Naive B cell (primary cell): Measurements from ENCODE around the gene PCGF3. TPM values are rescaled to one million over a fixed set of nuclear protein-coding genes. Genes with fewer than 3 reads are reported as not detected.
A peak's percentile ranks its signal among the peaks of the same experiment; 100 is the strongest.
"Not testable (repeated sequence)": the region's sequence is repeated elsewhere in the genome, so short reads cannot be mapped to it uniquely, and the experiment has no call there.

ENCODE experiments used
- ATAC-seq, 2 donors: fragments of 150-1000 bp; cut with Tn5 transposase; 2 replicates each; pipeline ENCODE4 v1.10.0; 2021; ENCODE audit warnings: low read depth in 2 of 2, mild to moderate bottlenecking in 2 of 2, moderate library complexity in 2 of 2
- DNase-seq: peaks from one replicate; pipeline ENCODE4 v3.0.0; 2022
- H3K27ac Mint-ChIP-seq, 6 donors: one replicate each; pipeline ENCODE4 v1.8.0; 2020 to 2022; ENCODE audit warnings: mild to moderate bottlenecking in 6 of 6, mixed read lengths in 6 of 6, moderate library complexity in 5 of 6, inconsistent platforms in 2 of 6
- H3K27me3 Mint-ChIP-seq, 3 donors: one replicate each; pipeline ENCODE4 v1.8.0; 2021 to 2022; ENCODE audit warnings: mixed read lengths in 3 of 3, mild to moderate bottlenecking in 1 of 3
- H3K36me3 Mint-ChIP-seq, 2 donors: one replicate each; pipeline ENCODE4 v1.8.0; 2020 to 2022; ENCODE audit warnings: mixed read lengths in 2 of 2, inconsistent platforms in 1 of 2, mild to moderate bottlenecking in 1 of 2
- H3K4me1 Mint-ChIP-seq, 3 donors: one replicate each; pipeline ENCODE4 v1.8.0; 2020 to 2022; ENCODE audit warnings: mixed read lengths in 3 of 3, inconsistent platforms in 1 of 3, mild to moderate bottlenecking in 1 of 3, moderate library complexity in 1 of 3
- H3K4me3 Mint-ChIP-seq, 8 donors: one replicate each; pipeline ENCODE4 v1.8.0; 2020 to 2022; ENCODE audit warnings: mild to moderate bottlenecking in 8 of 8, mixed read lengths in 8 of 8, moderate library complexity in 8 of 8, inconsistent platforms in 2 of 8
- H3K9me3 Mint-ChIP-seq, 7 donors: one replicate each; pipeline ENCODE4 v1.8.0; 2020 to 2022; ENCODE audit warnings: mixed read lengths in 7 of 7, mild to moderate bottlenecking in 5 of 7, inconsistent platforms in 2 of 7, moderate library complexity in 1 of 7
- polyA plus RNA-seq, 6 donors: library from polyadenylated mRNA; unstranded; fragments of 300-500 nt; fragmentation: Illumina TruSeq; gene quantifications; one replicate each; pipeline ENCODE4 v1.2.3, GENCODE V29; 2021; ENCODE audit warnings: low read depth in 6 of 6

Gene PCGF3
- polyA plus RNA-seq, 6 donors from 2014 or later, result 5.6 to 9.5 (median 7.1) TPM

DNA sequence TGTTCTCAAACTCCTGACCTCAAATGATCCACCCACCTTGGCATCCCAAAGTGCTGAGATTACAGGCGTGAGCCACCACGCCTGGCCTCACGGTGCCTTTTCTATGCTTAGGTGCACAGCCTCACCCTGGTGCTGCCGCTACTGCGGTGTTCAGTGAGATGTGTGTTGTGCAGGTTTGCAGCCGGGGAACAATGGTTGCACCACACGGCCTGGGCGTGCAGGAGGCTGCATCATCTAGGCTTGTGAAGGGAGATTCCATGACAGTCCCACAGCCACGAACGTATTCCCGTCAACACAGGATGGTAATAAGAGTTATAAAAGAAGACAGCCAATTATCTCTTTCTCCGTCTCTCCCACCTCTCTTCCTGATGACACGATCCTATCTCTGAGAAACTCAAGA lies 98.3 kb downstream of the PCGF3 start:
- ATAC-seq (no peak), DNase-seq (no peak)
- Mint-ChIP-seq H3K36me3 (peaks cover 0 to 6% of the 10 kb centered on the region in 2 donors), H3K9me3 (peaks cover 4 to 19% (median 8%) of the 10 kb centered on the region in 7 donors), H3K27me3 (peaks cover 15 to 48% (median 22%) of the 10 kb centered on the region in 3 donors), H3K4me3 (peak overlapping the region in 1 of 8 donors; percentile 10), H3K4me1 (no peaks in the 10 kb centered on the region), H3K27ac (no peak overlapping the region)

DNA sequence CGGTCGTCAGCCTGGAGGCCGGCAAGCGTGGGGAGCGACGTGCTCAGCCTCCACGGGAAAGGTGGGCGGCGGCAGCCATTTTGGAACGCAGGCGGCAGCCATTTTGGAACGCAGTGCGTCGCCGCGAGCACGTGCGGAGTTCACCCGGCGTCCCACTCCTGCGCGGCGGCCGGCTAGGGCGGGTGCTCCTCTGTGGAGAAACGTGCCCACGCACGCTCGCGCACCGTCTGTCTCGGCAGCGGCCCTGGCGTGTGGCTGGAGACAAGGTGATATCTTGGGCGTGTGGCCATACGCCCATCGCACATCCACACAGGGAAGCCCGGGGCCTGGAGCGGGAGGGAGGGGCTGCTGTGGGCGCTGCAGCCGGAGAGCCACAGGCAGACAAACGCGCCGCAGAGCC lies 99.2 kb downstream of the PCGF3 start:
- Mint-ChIP-seq H3K27me3 (peaks cover 15 to 40% (median 22%) of the 10 kb centered on the region in 3 donors), H3K36me3 (peaks cover 0 to 6% of the 10 kb centered on the region in 2 donors), H3K4me3 (no peak overlapping the region), H3K27ac (no peak overlapping the region), H3K9me3 (peaks cover 4 to 19% (median 8%) of the 10 kb centered on the region in 7 donors), H3K4me1 (no peaks in the 10 kb centered on the region)
- DNase-seq (no peak), ATAC-seq (no peak)

DNA sequence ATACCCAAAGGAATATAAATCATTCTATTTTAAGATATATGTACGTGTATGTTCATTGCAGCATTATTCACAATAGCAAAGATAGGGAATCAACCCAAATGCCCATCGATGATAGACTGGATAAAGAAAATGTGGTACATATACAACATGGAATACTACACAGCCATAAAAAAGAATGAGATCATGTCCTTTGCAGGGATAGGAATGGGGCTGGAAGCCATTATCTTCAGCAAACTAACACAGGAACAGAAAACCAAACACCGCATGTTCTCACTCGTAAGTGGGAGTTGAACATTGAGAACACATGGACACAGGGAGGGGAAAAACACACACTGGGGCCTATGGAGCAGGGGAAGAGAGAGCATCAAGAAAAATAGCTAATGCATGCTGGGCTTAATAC lies 101.3 kb downstream of the PCGF3 start:
- Mint-ChIP-seq H3K9me3 (peaks cover 3 to 16% (median 6%) of the 10 kb centered on the region in 7 donors), H3K27me3 (peaks cover 25 to 49% (median 29%) of the 10 kb centered on the region in 3 donors)
- H3K4me3 Mint-ChIP-seq, H3K36me3 Mint-ChIP-seq, H3K27ac Mint-ChIP-seq, ATAC-seq, H3K4me1 Mint-ChIP-seq, DNase-seq: not testable (repeated sequence)

DNA sequence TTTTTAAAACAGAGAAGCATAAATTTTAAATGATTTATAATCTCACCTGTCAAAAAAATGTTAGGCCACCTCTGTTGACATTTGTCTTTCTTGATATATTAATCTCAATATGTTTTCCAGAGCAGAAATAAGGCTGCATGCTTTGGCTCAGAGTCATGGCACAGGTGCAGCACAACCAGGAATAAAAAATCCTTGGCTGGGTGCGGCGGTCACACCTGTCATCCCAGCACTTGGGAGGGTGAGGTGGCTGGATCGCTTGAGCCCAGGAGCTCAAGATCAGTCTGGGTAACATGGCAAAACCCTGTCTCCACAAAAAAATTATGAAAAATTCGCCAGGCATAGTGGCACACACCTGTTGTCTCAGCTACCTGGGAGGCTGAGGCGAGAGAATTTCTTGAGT lies 102.2 kb downstream of the PCGF3 start:
- H3K27ac Mint-ChIP-seq, result no peak overlapping the region
- ATAC-seq, result no peak
- H3K9me3 Mint-ChIP-seq, result peaks cover 1 to 14% (median 4%) of the 10 kb centered on the region in 7 donors
- H3K4me3 Mint-ChIP-seq, result no peak overlapping the region
- H3K4me1 Mint-ChIP-seq, result no peaks in the 10 kb centered on the region
- DNase-seq, result no peak
- peaks cover 28 to 57% (median 33%) of the 10 kb centered on the region in 3 donors for H3K27me3 Mint-ChIP-seq
- peaks cover 4 to 6% of the 10 kb centered on the region in 2 donors for H3K36me3 Mint-ChIP-seq

DNA sequence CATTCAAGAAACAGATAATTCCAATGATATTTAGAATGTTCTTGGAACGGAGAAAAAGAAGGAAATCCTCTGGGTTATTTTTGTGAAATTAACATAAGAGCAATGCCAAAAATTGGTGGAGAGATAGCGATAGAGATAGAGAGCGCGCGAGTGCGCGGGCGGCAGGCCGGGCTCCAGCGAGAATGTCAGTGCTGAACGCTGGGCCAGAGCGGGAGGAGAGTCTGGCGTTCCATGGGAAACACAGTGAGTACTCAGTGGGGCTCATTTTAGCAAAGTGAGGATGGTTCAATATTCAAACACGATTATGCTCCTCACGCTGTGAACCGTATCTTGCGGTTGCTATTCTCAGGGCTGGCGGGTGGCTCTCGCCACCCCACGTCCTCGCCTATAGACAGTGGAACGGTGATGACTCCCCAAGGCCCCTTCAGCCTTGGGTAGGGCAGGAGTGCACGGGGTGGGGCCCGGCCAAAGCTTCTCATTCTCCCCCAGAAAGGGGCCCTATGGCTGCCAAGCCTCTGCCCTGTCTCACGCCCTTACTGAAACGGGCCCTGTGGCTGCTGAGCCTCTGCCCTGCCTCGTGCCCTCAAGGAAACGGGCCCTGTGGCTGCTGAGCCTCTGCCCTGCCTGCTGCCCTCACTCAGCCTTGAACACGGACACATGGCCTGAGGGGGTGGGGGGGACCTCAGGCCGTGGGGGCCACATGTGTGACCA lies 103.4 kb downstream of the PCGF3 start:
- Mint-ChIP-seq H3K36me3 (peaks cover 4 to 6% of the 10 kb centered on the region in 2 donors), H3K4me1 (peaks cover 0 to under 1% (median 0%) of the 10 kb centered on the region in 3 donors), H3K4me3 (no peak overlapping the region), H3K27ac (peak overlapping the region in 1 of 6 donors; percentile 42), H3K27me3 (peaks cover 32 to 64% (median 43%) of the 10 kb centered on the region in 3 donors), H3K9me3 (peaks cover 1 to 14% (median 4%) of the 10 kb centered on the region in 7 donors)
- ATAC-seq (no peak), DNase-seq (no peak)

DNA sequence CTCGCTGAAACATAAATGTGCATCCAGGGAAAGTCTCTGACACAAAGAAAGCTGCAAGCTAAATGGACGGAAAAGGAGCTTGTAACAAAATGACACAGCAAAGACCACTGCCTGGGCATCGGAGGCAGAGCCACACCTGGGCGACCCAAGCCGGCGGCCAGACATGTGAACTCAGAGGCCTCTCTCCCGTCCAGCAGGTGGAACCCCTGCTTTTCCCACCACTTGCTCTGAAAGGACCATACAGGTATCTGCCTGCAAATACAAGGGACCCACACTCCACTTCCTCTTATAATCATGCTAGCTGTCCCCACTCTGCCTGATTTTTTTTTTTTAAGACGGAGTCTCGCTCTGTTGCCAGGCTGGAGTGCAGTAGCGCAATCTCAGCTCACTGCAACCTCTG lies 108.3 kb downstream of the PCGF3 start:
- H3K36me3 Mint-ChIP-seq, result peaks cover 4 to 5% of the 10 kb centered on the region in 2 donors
- peaks cover 34 to 66% (median 58%) of the 10 kb centered on the region in 3 donors for H3K27me3 Mint-ChIP-seq
- DNase-seq (no peak), ATAC-seq (peak in 1 of 2 donors; percentile 41)
- peaks cover 0 to 8% (median 0%) of the 10 kb centered on the region in 3 donors for H3K4me1 Mint-ChIP-seq
- no peaks in the 10 kb centered on the region for H3K9me3 Mint-ChIP-seq
- no peak overlapping the region for H3K27ac Mint-ChIP-seq
- no peak overlapping the region for H3K4me3 Mint-ChIP-seq

DNA sequence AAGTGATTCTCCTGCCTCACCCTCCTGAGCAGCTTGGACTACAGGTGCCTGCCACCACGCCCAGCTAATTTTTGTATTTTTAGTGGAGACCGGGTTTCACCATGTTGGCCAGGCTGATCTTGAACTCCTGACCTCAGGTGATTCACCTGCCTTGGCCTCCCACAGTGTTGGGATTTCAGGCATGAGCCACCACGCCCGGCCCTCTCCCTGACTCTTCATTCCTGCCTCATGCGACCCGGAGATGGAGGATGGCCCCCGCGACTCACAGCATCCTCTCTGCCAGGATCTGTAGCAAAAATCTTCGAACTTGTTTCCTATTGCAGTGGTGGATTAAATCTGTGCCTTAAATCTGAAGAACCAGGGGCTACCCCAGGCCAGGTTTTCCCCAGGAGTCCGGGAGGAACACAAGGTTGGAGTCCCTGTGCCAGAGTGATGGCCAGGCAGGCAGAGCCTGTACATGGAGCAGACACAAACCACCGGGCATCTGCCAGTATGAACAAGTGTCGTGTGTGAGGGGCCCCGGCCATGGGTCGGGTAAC lies 108.7 kb downstream of the PCGF3 start:
- Mint-ChIP-seq H3K27ac (peak overlapping the region in 1 of 6 donors; percentile 42), H3K9me3 (no peaks in the 10 kb centered on the region), H3K4me3 (no peak overlapping the region), H3K4me1 (peaks cover 0 to 8% (median 0%) of the 10 kb centered on the region in 3 donors), H3K36me3 (peaks cover 4 to 5% of the 10 kb centered on the region in 2 donors), H3K27me3 (peaks cover 35 to 70% (median 58%) of the 10 kb centered on the region in 3 donors)
- DNase-seq, result no peak
- no peak for ATAC-seq

DNA sequence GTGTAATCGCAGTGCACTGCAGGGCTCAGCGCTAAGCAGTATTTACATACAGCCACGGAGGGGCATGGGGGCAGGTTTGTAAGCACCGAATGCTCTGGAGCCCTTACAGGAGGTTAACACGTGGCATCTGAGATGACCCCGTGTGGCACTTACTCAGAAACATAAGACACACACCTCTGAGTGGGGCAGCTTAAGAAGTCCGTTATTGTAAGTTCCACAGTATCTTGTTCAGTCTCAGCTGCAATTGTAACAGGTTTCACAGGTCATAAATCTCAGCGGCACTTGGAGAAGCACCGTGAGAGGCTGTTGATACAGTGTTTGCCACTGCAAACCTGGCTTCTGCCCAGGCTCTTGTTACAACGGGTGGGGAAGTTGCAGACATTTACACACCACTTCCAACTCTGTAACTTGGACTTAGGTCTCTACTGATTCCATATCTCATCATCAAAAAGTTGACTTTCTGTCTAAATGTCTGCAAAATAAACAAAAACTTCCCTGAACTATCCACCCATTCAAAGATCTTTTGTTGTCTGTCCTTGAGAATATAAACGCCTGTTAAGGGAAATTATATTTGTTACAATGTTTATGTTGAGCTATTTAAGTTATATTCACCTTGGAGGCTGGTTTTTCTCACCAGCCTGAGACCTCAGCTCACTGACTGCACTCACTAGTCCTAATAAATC lies 110.0 kb downstream of the PCGF3 start:
- H3K36me3 Mint-ChIP-seq, result peaks cover 4 to 5% of the 10 kb centered on the region in 2 donors
- DNase-seq (no peak), ATAC-seq (no peak)
- peaks cover 35 to 77% (median 70%) of the 10 kb centered on the region in 3 donors for H3K27me3 Mint-ChIP-seq
- H3K27ac Mint-ChIP-seq, result no peak overlapping the region
- H3K4me3 Mint-ChIP-seq, result no peak overlapping the region
- peaks cover 0 to 8% (median 0%) of the 10 kb centered on the region in 3 donors for H3K4me1 Mint-ChIP-seq
- peaks cover 0 to 4% (median 0%) of the 10 kb centered on the region in 7 donors for H3K9me3 Mint-ChIP-seq

DNA sequence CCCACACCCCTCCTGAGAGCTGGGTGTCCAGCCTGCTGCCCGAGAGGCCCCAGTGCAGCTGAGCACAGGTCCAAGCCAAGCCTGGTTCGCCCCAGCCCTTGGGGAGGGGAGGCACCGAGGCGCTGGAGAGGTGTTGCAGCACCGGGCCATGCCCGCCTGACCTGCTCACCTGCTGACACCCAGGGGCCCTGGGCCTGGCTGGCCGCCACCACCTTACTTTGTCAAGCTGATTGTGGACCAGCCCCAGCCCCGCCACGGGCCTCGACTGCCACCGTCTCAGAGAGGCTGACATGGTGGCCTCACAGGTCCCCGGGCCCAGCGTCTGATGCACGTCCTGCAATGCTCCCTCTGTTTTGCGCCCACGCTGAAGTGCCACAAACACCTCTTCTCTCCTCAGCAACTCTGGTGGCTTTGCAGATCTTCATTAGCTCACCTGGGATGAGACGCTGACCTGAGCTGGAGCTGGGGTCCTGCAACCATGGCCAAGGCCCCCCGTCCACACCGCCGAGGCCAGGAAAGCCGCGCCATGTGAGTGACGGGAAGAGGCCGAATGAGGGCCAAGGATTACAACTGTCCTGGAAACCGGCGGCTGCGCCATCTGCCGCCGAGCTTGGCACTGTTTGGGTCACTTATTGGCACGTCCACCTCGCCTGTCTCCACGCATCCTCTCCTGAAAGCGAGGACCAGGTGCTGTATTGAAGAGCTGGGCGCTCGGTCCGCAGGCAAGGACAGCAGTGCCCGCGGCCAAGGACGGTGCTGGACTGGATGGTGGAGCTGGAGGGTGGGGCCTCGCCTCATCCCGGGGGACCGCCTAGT lies 112.7 kb downstream of the PCGF3 start:
- Mint-ChIP-seq H3K9me3 (peaks cover 0 to 10% (median 0%) of the 10 kb centered on the region in 7 donors), H3K4me1 (peaks cover 3 to 8% (median 8%) of the 10 kb centered on the region in 3 donors), H3K4me3 (no peak overlapping the region), H3K27me3 (peaks cover 43 to 77% (median 74%) of the 10 kb centered on the region in 3 donors), H3K27ac (peak overlapping the region in 1 of 6 donors; percentile 44), H3K36me3 (peaks cover 0 to 17% of the 10 kb centered on the region in 2 donors)
- ATAC-seq (no peak), DNase-seq (no peak)

DNA sequence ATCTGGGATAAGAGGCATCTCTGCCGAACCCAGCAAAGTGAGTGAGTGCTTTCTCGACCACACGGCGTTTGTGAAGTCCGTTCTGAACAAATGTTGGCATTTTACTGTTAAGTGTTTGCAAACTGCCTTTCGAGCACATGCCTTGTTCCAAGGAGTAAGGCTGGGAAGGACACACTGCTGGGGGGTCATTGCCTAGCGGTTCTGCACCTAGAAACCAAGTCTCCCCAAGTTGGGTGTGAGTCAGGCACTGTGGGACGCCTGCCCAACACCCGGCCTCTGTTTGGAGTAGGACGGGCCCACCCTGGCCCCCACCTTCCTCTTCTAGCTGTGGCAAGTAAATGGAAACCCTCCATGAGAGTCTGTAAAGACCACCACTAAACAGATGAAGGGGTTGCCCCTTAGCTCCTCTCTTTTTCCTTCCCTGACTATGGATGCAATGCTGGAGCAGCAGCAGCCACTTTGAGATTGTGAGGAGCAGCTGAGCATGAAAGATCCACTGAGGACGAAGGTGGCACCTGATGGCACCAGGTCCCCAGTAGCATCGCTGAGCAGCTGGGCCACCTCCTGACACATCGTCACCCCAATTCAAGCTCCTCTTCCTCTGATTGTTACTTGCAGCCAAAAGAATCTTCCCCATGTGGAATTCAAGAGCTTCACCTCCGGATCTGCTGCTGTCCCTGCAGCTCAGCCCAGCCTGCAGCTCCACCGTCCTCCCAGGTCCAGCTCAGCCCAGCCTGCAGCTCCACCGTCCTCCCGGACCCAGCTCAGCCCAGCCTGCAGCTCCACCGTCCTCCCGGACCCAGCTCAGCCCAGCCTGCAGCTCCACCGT lies 114.0 kb downstream of the PCGF3 start:
- no peak overlapping the region for H3K27ac Mint-ChIP-seq
- peaks cover 0 to 10% (median 0%) of the 10 kb centered on the region in 7 donors for H3K9me3 Mint-ChIP-seq
- peaks cover 0 to 14% of the 10 kb centered on the region in 2 donors for H3K36me3 Mint-ChIP-seq
- peaks cover 5 to 8% (median 5%) of the 10 kb centered on the region in 3 donors for H3K4me1 Mint-ChIP-seq
- no peak for DNase-seq
- no peak overlapping the region for H3K4me3 Mint-ChIP-seq
- ATAC-seq, result no peak
- H3K27me3 Mint-ChIP-seq, result peaks cover 37 to 77% (median 73%) of the 10 kb centered on the region in 3 donors
